Activated CD8-positive, alpha-beta T cell treated with anti-CD3 and anti-CD28 coated beads for 36 hours (primary cell): ENCODE results near the gene RXRA. TPM values are rescaled to one million over a fixed set of nuclear protein-coding genes. Genes with fewer than 3 reads are reported as not detected.

ENCODE experiments used
- ATAC-seq: fragments of 200-7000 bp; cut with Tn5 transposase; one replicate; pipeline ENCODE4 v1.10.0; 2021; ENCODE audit warnings: mild to moderate bottlenecking, moderate library complexity
- CTCF ChIA-PET: fragments of 350-600 bp; sonication (Branson Sonifier 250); formaldehyde crosslinking; loops from one replicate; lab custom pipeline; 2021; ENCODE audit warnings: antibody characterized with exemption; lab: Charles Lee
- POLR2A ChIA-PET: fragments of 350-600 bp; sonication (Branson Sonifier 250); formaldehyde crosslinking; loops from one replicate; lab custom pipeline; 2021; ENCODE audit warnings: antibody characterized with exemption; lab: Charles Lee
- DNase-seq: peaks from one replicate; pipeline ENCODE4 v3.0.0-alpha.2; 2020
- H3K27ac Mint-ChIP-seq: one replicate; pipeline ENCODE4 v1.8.0; 2021; ENCODE audit warnings: mild to moderate bottlenecking, mixed read lengths
- H3K27me3 Mint-ChIP-seq: one replicate; pipeline ENCODE4 v1.8.0; 2021; ENCODE audit warnings: mixed read lengths
- H3K36me3 Mint-ChIP-seq: one replicate; pipeline ENCODE4 v1.8.0; 2021; ENCODE audit warnings: low read depth, mixed read lengths
- H3K4me1 Mint-ChIP-seq: one replicate; pipeline ENCODE4 v1.8.0; 2021; ENCODE audit warnings: low read depth, mixed read lengths
- H3K4me3 Mint-ChIP-seq: one replicate; pipeline ENCODE4 v1.8.0; 2021; ENCODE audit warnings: mild to moderate bottlenecking, moderate library complexity, mixed read lengths
- H3K9me3 Mint-ChIP-seq: one replicate; pipeline ENCODE4 v1.8.0; 2021; ENCODE audit warnings: mixed read lengths
- intact Hi-C: fragments of 100-400 bp; cut with micrococcal nuclease; formaldehyde crosslinking; loops from one replicate; pipeline ENCODE4 v1.10.0; 2022
- total RNA-seq, 2 experiments: library from RNA; stranded (reverse); gene quantifications; one replicate each; pipeline ENCODE4 v1.2.3, GENCODE V29; 2021
- TF ChIP-seq, protein P1 (sequence below): fragments of 200-600 bp; IDR thresholded peaks from one replicate; pipeline ENCODE4 v1.8.0; 2022; ENCODE audit warnings: antibody characterized with exemption, mild to moderate bottlenecking

The RXRA gene
- total RNA-seq, 2 experiments from 2014 or later: 23.2 to 23.8 TPM

DNA sequence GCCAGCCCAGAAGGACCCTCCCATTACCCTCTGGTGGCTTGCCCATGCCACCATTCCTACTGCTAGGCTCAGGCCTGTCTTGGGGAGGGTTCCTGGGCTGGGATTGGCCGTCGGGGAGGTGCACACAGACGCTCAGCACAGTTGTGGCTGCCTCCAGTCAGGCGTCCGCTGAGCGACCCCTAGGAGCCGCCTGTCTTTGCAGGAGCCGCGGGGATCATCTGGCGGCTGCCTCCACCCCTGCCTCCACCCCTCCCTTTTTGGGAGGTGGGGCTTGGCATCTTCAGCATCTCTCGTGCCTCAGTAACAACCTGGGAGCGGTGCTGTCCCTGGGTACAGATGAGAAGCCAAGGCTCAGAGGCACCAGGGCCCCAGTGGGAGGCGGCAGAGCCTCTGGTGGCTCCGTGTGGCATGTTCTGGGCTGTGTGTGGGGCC, 39.6 kb downstream of the RXRA start:
- H3K4me3 Mint-ChIP-seq: no peak overlapping the region
- CTCF ChIA-PET: no interaction called here
- DNase-seq (no peak), ATAC-seq (peak; percentile 30)
- POLR2A ChIA-PET: no interaction called here
- no peak overlapping the region for H3K27ac Mint-ChIP-seq
- TF ChIP-seq, protein P1, sequence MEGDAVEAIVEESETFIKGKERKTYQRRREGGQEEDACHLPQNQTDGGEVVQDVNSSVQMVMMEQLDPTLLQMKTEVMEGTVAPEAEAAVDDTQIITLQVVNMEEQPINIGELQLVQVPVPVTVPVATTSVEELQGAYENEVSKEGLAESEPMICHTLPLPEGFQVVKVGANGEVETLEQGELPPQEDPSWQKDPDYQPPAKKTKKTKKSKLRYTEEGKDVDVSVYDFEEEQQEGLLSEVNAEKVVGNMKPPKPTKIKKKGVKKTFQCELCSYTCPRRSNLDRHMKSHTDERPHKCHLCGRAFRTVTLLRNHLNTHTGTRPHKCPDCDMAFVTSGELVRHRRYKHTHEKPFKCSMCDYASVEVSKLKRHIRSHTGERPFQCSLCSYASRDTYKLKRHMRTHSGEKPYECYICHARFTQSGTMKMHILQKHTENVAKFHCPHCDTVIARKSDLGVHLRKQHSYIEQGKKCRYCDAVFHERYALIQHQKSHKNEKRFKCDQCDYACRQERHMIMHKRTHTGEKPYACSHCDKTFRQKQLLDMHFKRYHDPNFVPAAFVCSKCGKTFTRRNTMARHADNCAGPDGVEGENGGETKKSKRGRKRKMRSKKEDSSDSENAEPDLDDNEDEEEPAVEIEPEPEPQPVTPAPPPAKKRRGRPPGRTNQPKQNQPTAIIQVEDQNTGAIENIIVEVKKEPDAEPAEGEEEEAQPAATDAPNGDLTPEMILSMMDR: no peak
- no peaks in the 10 kb centered on the region for H3K4me1 Mint-ChIP-seq
- no peaks in the 10 kb centered on the region for H3K27me3 Mint-ChIP-seq
- H3K36me3 Mint-ChIP-seq: no peaks in the 10 kb centered on the region
- intact Hi-C loops: no loop called here
- H3K9me3 Mint-ChIP-seq: no peaks in the 10 kb centered on the region

DNA sequence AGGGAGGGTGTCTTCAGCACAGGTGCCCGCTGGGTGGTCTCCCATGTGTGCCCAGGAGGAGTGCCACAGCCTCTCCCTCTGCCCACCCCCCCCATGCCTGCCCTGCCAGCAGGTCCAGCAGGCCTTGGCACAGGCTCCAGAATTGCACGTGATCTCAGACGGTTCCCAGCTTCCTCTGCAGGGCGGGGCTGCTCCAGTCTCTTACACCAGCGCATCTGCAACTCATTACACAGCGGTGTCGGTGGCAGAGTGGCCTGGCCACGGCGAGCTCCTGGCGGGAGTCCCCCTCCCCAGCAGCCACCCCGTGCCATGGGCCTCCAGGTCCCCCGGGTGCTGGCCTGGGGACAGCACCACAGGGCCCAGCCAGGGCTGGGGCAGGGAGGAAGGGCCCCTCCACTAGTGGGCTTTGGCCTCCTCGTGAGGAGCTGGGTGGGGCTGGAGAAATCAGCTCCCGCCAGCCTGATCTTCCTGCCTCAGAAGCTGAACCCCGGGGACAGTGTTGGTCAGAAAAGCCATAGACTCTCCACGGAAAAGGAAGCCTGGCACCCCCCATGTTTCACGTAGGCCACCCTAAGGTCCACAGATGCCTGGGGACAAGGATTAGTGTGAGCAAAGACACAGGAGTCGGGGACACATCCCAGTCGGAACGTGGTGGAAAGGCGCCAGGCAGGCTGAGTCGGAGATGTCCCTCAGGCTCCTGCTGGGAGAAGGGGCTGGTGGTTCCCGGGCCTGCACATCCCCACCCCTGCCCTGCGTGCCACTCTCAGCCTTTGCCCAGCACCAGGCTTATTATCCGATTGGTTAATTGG, 40.2 kb downstream of the RXRA start:
- H3K4me3 Mint-ChIP-seq: no peak overlapping the region
- DNase-seq (no peak), ATAC-seq (peak; percentile 5)
- CTCF ChIA-PET: interaction anchor here (0.9 kb wide), 1 partner anchor 18 kb away, joined by 3 read pairs; no protein-coding TSS in a partner anchor
- no peaks in the 10 kb centered on the region for H3K27me3 Mint-ChIP-seq
- no peaks in the 10 kb centered on the region for H3K36me3 Mint-ChIP-seq
- H3K4me1 Mint-ChIP-seq: no peaks in the 10 kb centered on the region
- intact Hi-C loops: no loop called here
- H3K9me3 Mint-ChIP-seq: no peaks in the 10 kb centered on the region
- no peak overlapping the region for H3K27ac Mint-ChIP-seq
- TF ChIP-seq, protein P1: no peak
- POLR2A ChIA-PET: no interaction called here

DNA sequence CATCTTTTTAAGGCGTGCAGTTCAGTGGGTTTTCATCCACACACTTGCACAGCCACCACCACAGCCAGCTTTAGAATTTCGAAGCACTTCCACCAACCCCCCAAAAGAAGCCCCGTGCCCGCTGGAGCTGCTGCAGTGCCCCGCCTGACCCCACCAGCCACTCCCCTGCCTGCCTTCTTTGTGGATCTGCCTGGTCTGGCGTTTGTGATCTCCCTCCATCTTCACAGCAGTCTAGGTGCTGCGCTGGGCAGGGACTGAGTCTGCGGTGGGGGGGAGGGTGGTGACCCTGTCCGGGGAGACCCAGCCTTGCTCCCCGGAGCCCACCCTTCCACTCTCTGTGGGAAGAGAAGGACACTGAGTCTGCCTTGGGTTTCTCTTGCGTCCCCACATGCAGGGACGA, 40.8 kb downstream of the RXRA start:
- no peak for DNase-seq
- H3K9me3 Mint-ChIP-seq: no peaks in the 10 kb centered on the region
- ChIA-PET CTCF (interaction anchor here (0.9 kb wide), 1 partner anchor 17 kb away, joined by 3 read pairs; no protein-coding TSS in a partner anchor), POLR2A (no interaction called here)
- intact Hi-C loops: no loop called here
- no peaks in the 10 kb centered on the region for H3K27me3 Mint-ChIP-seq
- H3K4me1 Mint-ChIP-seq: no peaks in the 10 kb centered on the region
- no peak for ATAC-seq
- no peak overlapping the region for H3K4me3 Mint-ChIP-seq
- H3K27ac Mint-ChIP-seq: no peak overlapping the region
- TF ChIP-seq, protein P1: no peak
- no peaks in the 10 kb centered on the region for H3K36me3 Mint-ChIP-seq

DNA sequence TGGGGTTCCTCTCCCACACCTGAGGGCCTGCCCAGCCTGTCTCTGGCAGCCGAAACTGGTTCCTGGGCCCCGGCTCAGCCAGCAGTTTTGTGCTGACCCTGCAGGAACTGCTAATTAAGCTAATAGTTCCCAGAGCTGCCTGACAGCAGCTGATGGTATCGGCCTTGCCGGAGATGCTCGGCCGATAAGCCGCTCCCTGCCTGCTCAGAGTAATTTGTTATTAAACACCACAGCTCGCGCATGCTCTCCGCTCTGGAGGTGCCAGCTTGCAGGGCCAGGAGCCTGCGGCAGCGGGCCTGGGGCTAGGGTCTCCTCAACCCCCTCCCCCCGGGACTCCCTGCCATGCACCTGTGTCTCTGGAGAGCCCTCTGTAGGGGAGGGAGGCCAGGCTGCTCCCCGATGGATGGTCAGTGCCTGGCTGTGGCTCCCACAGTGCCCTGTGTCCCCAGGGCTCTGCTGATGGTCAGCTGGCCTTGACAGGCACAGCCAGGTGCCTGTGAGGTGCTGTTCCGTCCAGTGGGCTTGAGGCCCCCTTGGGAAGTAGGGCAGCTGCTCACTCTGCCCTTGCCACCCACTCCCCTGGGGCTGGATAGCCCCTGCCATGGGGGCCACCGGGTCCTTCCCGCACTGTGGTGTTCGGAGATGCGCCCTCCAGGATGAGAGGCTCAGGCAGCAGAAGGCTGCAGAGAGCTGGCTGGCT, 41.7 kb downstream of the RXRA start:
- no peaks in the 10 kb centered on the region for H3K9me3 Mint-ChIP-seq
- TF ChIP-seq, protein P1: no peak
- no peaks in the 10 kb centered on the region for H3K36me3 Mint-ChIP-seq
- H3K27ac Mint-ChIP-seq: no peak overlapping the region
- intact Hi-C loops: no loop called here
- ATAC-seq: no peak
- CTCF ChIA-PET: interaction anchor here (1.1 kb wide), 1 partner anchor 75 kb away, joined by 5 read pairs; no protein-coding TSS in a partner anchor
- H3K4me1 Mint-ChIP-seq: no peaks in the 10 kb centered on the region
- POLR2A ChIA-PET: no interaction called here
- H3K4me3 Mint-ChIP-seq: no peak overlapping the region
- DNase-seq: no peak
- H3K27me3 Mint-ChIP-seq: no peaks in the 10 kb centered on the region

DNA sequence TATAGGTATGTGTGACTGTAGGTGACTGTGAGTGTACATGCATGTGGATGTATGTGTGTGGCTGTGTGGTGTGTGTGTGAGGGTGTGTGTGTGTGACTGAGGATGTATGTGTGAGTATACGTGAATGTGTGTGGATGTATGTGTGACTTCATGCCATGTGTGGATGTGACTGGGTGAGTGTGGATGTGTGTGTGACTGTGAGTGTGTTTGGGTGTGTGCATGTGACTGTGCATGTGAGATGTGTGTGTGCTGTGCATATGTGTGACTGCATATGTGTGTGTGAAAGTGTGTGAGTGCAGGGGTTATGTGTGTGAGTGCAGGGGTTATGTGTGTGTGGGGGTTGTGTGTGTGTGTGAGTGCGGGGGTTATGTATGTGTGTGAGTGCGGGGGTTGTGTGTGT, 42.3 kb downstream of the RXRA start:
- no peaks in the 10 kb centered on the region for H3K4me1 Mint-ChIP-seq
- TF ChIP-seq, protein P1: no peak
- ATAC-seq: no peak
- DNase-seq: no peak
- no peak overlapping the region for H3K27ac Mint-ChIP-seq
- H3K27me3 Mint-ChIP-seq: no peaks in the 10 kb centered on the region
- intact Hi-C loops: no loop called here
- CTCF ChIA-PET: interaction anchor here (1.1 kb wide), 1 partner anchor 74 kb away, joined by 5 read pairs; no protein-coding TSS in a partner anchor
- POLR2A ChIA-PET: no interaction called here
- H3K4me3 Mint-ChIP-seq: no peak overlapping the region
- no peaks in the 10 kb centered on the region for H3K9me3 Mint-ChIP-seq
- no peaks in the 10 kb centered on the region for H3K36me3 Mint-ChIP-seq
